ENCODE data around the gene ARSB. TPM values are rescaled to one million over a fixed set of nuclear protein-coding genes. Genes with fewer than 3 reads are reported as not detected.

The ARSB gene
- total RNA-seq, 1 experiment from 2014 or later: 11.4 TPM

DNA sequence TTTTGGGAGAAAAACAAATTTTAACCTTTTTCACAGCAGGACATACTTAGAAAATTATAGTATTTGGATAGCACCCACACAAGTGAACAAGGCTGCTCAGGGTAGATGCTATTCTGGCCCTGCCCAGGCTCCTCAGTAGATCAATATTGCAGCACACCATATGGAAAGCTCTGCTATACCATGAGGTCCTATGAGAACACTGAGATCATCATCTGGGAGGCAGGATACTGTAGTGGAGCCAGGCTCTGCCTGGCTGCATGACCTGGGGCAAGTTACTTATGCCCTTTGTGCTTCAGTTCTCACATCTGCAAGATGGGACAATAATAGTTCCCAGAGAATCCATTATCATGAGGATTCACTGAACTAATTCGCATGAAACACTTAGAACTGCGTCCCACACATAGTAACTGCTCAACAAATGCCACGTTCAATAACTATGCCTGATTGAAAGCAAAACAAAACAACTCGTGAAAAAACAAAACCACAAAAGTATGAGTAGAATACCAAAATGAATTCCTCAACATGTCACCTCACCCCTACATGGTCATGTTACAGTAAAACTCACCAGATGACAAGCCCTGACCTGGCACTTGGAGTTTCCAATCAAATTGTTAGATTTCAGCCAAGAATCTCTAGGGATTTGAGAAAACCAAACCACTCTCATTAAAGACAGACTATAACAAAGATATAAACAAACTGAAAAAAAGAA is 31.9 kb downstream of the ARSB start:
- H3T11ph ChIP-seq (ENCODE audit: low read length): no peak overlapping the region
- H3K79me1 ChIP-seq (ENCODE audit: insufficient read depth, low read depth, low read length, poor library complexity, severe bottlenecking): no peaks in the 10 kb centered on the region
- no peaks in the 10 kb centered on the region for H3K9me3 ChIP-seq (ENCODE audit: control insufficient read depth, low read depth, low read length)
- no peak overlapping the region for H3K4ac ChIP-seq (ENCODE audit: low read depth, low read length)
- no peak overlapping the region for H2BK20ac ChIP-seq (ENCODE audit: low read depth, low read length, poor library complexity, severe bottlenecking)
- no peak overlapping the region for H3K27ac ChIP-seq (ENCODE audit: insufficient read length, low read depth, low read length)
- no peak overlapping the region for H4K8ac ChIP-seq (replicated peaks; ENCODE audit: insufficient read length, low read depth, low read length)
- no peak overlapping the region for H3K23ac ChIP-seq (ENCODE audit: insufficient read length, low read depth, low read length)
- no peaks in the 10 kb centered on the region for H3K23me2 ChIP-seq (ENCODE audit: insufficient read length, low read depth, low read length, poor library complexity, severe bottlenecking)
- TF ChIP-seq, protein P1, sequence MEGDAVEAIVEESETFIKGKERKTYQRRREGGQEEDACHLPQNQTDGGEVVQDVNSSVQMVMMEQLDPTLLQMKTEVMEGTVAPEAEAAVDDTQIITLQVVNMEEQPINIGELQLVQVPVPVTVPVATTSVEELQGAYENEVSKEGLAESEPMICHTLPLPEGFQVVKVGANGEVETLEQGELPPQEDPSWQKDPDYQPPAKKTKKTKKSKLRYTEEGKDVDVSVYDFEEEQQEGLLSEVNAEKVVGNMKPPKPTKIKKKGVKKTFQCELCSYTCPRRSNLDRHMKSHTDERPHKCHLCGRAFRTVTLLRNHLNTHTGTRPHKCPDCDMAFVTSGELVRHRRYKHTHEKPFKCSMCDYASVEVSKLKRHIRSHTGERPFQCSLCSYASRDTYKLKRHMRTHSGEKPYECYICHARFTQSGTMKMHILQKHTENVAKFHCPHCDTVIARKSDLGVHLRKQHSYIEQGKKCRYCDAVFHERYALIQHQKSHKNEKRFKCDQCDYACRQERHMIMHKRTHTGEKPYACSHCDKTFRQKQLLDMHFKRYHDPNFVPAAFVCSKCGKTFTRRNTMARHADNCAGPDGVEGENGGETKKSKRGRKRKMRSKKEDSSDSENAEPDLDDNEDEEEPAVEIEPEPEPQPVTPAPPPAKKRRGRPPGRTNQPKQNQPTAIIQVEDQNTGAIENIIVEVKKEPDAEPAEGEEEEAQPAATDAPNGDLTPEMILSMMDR (conservative IDR thresholded peaks at IDR 0.05): no peak
- Mint-ChIP-seq H3K4me3 (no peak overlapping the region), H3K27ac (no peak overlapping the region), H3K9me3 (no peaks in the 10 kb centered on the region), H3K27me3 (ENCODE audit: low read depth) (no peaks in the 10 kb centered on the region), H3K36me3 (ENCODE audit: insufficient read depth in 1 of 3, low read depth in 3 of 3) (no peaks in the 10 kb centered on the region), H3K4me1 (no peaks in the 10 kb centered on the region)
- no peak overlapping the region for H2BK15ac ChIP-seq (ENCODE audit: low read depth, low read length)
- no peak overlapping the region for H4K91ac ChIP-seq (ENCODE audit: insufficient read length, low read depth, low read length)
- no peaks in the 10 kb centered on the region for H3K27me3 ChIP-seq (ENCODE audit: insufficient read depth, low read length)
- H2BK5ac ChIP-seq (ENCODE audit: insufficient read length, low read length): no peak overlapping the region
- no peak overlapping the region for H2AK5ac ChIP-seq (ENCODE audit: insufficient read length, low read length)
- no peaks in the 10 kb centered on the region for H3K79me2 ChIP-seq (ENCODE audit: insufficient read depth, low read length)
- no peak overlapping the region for H3K4me2 ChIP-seq (ENCODE audit: insufficient read depth, insufficient read length, low read length)
- H3K18ac ChIP-seq (ENCODE audit: insufficient read length, low read depth, low read length): no peak overlapping the region
- H3K9ac ChIP-seq (ENCODE audit: extremely low read depth, insufficient read length, low read length): no peak overlapping the region
- H4K5ac ChIP-seq (ENCODE audit: insufficient read length, low read depth, low read length): no peak overlapping the region
- no peak overlapping the region for H3K14ac ChIP-seq (ENCODE audit: insufficient read depth, low read length)
- no peak for DNase-seq
- no peak overlapping the region for H3K56ac ChIP-seq (ENCODE audit: insufficient read length, low read depth, low read length)
- WGBS (ENCODE audit: extremely low coverage, insufficient read length, low lambda C conversion rate): no CpG with 5 or more reads among the region's 4 CpGs
- H2AFZ ChIP-seq (ENCODE audit: low read length): no peak overlapping the region
- no peaks in the 10 kb centered on the region for H4K20me1 ChIP-seq (ENCODE audit: control insufficient read depth, insufficient read depth, insufficient read length)
- no peaks in the 10 kb centered on the region for H3K4me1 ChIP-seq (ENCODE audit: insufficient read depth, low read length)
- no peak overlapping the region for H2BK120ac ChIP-seq (ENCODE audit: low read depth, low read length, poor library complexity, severe bottlenecking)
- H2BK12ac ChIP-seq (ENCODE audit: insufficient read length, low read depth, low read length): no peak overlapping the region

All from H9 (cell line).